HG03354 (cell line): ENCODE data around the gene BCR.

Experiments used
- ATAC-seq: cut with Tn5 transposase; IDR thresholded peaks from one replicate; pipeline ENCODE4 v1.9.1; 2021; ENCODE audit warnings: mild to moderate bottlenecking; ENCODE audit not compliant: unreplicated experiment, poor library complexity, severe bottlenecking

BCR gene

DNA sequence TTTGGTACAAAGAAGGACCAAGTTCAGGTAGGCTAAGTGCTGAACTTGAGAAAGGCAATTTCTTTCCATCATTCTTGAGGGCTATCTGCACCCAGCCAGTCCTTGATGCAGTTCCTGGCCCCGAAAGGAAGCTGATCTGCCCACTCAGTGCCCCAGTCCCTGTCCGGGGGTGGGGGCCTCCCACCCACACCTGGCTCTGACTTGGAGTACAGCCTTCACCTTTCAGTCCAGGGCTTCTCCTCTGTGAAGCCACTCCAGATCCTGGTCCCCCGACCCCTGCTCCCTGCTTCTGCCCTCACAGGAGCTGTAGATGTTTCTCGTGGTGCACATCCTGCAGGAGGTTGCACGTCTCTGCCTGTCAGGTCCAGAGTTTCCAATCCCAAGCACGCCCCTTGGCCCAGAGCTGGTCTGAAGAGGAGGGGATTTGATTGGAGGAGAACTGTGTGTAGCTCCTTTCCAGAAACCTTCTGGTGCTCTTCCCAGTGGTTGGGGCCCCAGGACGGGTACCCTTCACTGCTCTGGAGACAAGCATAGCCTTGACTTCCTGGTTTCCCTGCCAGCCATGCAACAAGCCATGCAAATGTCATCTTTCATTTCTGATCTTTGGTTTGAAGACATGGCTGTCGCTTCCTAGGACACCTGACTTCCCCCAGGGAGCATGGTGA lies 75.3 kb downstream of the BCR start:
- ATAC-seq = no peak

DNA sequence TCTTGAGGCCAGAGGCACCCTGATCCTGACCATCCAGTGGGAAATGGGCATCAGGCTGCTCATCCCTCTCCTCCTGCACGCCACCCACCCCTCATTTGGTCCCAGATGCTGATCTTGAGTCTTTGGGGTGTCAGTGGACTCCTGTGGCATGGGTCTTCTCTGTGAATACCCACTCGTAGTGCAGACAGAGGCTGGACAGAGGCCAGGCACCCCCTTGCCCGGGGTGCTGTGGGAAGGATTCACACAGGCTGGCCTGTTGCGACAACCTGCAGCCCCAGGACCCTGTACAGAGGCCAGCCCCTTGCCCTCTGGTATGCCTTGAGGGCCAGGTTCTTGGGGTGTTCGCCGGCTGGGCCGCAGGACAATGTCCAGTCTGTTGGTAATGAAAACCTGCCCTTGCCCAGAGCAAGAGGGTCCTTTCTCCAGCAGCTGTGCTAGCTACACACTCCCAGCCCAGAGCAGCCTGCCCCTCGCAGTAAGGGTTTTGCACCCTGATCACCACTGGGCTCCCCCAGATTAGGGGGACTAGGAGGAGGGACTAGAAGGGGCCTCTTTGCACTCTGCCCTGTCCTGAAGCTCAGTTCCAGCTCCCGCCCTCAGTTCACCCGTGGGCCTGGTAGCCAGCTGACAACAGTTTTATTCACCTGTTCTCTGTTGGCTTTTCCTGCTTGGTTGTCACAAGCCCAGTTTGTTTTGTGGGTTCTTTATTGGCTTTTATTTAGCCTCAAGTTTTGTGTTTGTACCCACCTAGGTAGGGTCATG lies 76.0 kb downstream of the BCR start:
- ATAC-seq = no peak

DNA sequence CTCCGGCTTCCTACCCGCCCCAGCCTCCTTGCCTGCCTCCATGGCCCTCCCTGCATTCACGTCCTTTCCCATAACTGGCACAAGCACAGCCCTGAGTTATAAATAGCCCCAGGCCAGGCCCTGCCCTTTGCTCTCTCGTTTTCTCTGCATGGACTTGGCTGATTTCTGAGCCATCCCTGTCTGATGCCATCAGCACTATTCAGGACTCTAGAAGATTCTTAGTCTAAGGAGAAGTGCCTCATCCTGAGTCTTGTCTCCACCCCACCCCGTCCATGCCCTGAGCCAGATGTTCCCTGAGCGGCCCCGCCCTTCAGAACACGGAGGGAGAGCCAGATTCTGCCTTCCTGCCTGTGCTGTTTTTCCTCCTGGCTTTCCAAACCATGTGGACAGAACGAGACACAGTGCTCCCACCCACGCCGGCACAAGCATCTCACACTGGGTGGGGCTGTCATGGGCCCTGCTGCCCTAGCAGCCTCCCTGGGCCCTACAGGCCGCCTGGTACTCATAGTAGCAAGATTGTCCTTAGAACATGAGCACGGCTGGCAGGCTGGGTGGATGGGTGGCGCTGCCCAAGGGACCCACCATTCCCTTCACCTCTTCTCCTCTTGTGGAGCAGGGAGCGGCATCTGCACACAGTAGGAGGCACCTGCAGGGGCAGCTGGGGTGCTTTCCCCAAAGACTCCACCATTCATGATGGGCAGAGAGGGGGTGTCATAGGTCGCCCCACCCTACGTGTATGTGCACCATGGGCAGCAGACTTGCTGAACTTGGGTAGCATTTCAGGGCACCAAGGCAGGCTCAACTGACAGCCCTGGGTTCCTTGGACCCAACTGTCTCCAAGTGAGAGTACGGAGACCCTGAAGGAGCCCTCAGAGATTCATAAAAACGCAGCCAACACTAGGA lies 76.9 kb downstream of the BCR start:
- ATAC-seq = no peak

DNA sequence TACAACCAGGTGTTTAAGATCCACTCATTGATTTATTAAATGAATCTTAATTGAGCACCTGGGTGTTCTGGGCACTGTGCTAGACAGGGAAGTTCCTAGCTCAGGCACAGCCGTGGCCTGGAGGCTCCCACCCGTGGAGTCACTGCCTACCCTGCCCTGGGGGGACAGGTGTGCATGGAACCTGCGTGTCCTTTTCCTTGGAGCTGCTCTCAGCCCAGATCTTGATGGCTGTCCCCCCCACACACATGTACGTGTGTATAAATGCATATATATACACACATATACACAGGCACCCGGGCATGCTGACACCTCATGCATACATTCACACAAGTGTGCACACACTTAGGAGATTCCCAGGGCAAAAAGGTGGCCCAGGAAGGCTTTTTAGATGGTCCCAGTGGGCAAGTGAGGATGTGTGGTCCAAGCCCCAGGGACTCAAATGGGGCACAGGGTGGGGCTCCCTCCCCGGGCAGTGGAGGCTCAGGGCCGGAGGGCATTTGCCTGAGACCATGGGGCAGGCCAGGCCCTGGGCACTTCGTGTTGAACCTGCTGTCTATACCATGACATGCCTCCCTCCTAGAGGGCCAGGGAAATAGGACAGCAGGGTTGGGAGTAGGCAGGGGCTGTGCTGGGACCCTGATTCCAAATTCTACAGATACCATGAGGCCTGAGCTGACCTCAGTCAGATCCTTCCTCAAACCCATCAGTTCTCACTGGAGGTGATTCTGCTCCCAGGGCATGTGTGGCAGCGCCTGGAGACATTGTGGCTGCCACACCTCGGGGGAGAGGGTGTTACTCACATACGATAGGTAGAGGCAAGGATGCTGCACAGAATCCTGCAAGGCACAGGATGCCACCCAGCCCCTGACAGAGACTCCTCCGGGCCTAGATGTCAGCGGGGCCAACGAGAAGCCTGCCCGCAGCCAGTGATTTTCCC lies 77.8 kb downstream of the BCR start:
- ATAC-seq = no peak

DNA sequence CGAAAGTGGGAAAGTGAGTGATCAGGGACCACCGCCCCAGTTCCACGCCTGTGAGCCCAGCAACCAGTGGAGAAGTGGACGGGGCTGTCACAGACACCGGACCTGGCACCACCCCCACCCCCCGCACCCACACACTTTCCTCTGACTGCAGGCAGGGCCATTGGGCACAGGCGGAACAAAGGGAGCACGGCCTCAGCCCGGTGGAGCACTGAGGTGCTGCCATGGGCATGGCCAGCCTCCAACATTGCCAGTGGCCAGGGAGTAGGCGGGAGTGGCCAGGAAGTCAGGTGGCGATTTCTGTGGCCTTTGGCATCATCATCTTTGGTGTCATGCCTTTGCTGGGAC lies 78.5 kb downstream of the BCR start:
- ATAC-seq = no peak

DNA sequence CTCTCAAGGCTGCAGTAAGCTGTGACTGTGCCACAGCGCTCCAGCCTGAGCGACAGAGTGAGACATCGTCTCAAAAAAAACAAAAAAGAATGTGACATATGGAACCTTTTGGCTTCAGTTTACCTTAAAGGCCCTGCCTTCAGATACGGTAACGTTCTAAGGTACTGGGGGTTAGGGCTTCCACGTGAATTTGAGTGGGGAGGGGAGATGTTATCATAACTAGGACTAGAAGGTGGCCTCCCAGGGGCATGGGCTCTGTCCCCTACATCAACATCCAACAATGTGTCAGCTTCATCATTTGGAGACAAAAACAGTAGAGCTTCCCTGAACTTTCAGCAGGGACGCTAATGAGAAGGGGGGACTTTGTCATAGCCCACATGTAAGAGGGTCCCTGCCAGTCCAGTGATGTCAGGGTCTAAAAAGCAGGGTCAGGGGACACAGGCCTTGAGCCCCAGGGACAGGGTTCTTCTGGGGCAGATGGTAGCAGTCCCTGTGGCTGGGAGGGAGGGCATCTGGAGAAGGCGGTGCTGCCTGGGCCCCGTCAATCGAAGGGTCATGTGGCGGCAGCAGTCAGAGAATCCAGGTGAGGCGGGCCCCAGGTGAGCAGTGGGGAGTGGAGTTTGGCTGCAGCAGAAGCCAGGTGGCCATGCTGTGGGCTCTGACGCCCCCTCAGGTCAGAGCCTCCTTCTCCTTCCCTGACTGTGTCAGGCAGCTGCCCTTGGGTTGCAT lies 79.8 kb downstream of the BCR start:
- ATAC-seq = no peak

DNA sequence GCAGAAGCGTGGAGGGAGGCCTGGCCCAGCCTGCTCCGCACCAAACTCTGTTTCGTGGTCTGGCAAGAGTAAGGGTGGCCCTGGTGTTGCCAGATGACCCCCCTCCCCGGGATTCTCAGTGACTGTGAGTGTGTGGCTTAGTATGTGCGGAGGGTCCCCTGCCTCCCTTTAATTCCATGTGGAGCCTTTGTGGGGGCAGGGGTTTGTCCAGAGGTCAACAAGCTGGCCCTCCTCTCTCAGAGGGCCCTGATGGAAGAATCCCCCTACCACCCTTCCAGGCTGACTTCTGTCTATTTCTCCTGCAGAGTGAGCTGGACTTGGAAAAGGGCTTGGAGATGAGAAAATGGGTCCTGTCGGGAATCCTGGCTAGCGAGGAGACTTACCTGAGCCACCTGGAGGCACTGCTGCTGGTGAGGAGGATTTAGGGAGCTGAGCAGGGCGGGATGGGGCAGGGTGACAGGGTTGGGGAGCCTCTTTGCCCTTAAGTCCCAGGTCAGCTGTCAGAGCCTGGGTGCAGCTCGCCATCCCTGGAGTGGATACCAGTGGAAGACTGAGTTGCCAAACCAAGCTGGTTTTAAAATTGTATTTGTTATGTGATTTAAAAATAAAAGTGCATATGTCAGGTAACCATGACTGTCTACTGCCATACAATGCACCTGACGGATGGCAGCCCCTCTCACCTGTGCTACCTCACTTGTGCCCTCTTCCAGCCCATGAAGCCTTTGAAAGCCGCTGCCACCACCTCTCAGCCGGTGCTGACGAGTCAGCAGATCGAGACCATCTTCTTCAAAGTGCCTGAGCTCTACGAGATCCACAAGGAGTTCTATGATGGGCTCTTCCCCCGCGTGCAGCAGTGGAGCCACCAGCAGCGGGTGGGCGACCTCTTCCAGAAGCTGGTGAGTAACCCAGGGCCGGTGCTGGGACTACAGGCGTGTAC lies 80.6 kb downstream of the BCR start:
- no peak for ATAC-seq

DNA sequence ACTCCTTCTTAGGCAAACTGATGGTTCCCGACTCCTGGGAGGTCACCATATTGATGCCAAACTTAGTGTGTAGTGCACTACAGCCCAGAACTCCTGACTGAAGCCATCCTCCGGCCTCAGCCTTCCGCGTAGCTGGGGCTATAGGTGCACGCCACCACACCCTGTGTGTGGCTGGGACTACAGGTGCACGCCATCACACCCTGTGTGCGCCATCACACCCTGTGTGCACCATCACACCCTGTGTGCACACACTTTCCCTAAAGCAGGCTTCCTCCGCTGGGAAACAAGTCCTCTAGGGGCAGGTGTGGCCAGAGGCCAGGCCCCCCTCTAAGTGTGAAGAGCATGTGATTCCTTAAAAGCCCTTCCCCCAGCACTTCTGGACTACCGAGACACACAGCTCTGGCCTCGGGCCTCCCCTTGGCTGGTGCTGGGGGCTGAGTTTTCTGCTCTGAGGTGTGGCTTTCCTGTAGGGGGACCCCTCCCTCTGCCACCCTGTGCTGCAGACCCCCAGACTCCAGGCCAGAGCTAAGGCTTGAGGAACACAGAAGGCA lies 81.7 kb downstream of the BCR start:
- ATAC-seq = no peak

DNA sequence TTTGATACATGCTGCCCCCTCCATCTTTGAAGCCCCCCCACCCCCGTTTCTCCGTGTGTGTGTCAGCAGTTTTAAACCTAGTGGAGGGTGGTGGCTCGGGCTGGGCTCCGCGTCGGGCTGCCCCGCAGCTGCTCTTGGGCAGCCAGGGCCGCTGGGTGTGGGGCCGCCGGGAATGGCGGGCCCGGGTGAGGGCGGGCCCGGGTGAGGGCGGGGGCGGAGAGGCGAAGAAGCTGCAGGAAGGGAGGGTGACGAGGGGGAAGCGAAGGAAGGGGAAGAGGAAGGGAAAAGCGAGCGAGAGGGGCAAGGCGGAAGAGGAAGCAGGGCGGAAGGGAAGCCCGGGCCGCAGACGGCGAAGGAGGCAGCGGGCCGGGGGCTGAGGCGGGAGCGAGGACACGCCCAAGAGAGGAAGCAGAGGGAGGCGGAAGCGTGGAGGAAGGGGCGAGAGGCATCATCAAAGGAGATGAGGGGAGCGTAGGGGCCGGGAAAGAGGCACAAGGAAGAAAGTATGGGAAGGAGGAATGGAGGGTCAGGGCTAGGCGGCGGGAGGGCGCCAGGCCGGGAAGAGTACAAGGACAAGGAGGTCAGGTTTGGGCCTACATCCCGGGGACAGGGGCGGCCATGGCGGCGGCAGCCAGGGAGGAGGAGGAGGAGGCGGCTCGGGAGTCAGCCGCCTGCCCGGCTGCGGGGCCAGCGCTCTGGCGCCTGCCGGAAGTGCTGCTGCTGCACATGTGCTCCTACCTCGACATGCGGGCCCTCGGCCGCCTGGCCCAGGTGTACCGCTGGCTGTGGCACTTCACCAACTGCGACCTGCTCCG lies 82.4 kb downstream of the BCR start:
- no peak for ATAC-seq

DNA sequence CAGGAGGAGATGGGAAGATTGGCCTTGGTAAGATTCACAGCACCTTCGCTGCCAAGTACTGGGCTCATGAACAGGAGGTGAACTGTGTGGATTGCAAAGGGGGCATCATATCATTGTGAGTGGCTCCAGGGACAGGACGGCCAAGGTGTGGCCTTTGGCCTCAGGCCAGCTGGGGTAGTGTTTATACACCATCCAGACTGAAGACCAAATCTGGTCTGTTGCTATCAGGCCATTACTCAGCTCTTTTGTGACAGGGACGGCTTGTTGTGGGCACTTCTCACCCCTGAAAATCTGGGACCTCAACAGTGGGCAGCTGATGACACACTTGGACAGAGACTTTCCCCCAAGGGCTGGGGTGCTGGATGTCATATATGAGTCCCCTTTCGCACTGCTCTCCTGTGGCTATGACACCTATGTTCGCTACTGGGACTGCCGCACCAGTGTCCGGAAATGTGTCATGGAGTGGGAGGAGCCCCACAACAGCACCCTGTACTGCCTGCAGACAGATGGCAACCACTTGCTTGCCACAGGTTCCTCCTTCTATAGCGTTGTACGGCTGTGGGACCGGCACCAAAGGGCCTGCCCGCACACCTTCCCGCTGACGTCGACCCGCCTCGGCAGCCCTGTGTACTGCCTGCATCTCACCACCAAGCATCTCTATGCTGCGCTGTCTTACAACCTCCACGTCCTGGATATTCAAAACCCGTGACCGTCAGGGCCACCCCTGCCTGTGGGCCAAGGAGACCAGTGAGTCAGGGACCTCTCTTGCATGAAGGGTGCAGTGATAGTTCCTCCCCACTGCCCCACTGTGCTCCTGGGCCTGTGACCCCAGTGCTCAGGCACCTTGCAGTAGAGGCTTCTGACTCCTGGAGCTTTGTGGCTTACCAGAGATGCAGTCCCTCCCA lies 83.6 kb downstream of the BCR start:
- no peak for ATAC-seq

DNA sequence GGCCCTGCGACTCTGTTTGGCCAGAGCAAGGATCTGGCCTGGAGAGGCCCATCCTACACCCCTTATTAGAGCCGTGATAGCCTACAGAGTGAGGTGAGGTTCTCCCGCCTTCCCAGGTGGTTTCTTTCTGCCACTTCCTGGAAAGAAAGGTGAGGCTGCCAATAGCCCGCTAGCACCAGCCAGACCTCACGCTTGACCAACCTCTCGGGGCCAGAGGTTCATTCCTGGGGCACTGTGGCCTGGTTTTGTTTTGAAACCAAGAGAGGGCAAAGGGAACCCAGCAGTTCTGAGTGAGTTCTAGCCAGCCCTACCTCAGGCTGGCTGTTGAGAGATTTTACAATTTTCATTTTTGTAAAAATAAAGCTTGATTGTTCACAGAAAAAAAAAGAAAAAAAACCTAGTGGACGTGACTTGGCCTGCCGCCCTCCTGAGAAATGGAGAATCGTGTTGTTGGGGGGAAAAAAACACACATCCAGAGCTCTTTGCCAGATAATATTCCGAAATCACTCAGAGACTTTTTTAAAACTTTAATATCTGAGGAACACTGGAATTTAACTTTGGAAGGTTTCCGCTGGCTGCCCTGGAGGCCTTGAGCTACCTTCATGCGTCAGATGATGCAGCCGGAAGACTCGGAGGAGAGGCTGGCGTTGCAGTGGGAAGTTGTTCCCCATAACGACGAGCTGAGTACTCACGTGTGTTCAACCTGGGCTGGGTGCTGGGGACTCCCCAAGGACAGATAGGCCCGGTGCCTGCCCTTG lies 84.5 kb downstream of the BCR start:
- ATAC-seq = no peak

DNA sequence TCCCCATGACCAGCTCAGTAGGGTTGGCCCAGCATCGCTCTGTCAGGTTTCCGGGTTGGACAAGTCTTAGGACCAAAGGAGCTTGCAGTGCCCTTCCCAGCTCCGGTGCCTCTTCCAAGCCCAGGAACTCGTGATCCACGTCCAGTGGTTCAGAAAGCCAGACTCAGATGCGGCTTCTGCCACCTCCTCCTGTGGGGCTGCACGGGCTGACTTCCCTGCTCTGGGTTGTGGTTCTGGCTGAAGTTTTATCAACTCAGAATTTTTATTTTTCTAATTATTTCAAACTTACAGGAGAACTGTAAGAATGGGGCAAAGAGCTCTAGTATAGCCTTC lies 85.0 kb downstream of the BCR start:
- no peak for ATAC-seq

DNA sequence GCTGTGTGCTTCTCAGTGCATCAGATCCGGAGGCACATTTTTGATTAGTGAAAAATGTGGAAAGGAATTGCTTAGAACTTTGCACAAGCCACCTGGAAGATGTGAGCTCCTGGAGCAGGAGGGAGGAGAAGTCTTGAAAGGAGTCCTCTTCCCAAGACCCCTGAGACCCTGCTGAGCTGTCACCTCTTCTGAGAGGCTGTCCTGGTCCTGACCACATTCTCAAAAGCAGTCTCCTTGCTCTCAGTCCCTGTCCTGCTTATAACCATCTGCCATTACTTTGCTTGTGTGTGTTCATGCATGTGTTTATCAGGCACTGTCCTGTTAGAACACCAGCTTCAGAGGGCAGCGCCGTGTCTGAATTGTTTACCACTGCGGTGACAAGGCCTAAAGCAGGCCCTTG lies 86.5 kb downstream of the BCR start:
- ATAC-seq = no peak

DNA sequence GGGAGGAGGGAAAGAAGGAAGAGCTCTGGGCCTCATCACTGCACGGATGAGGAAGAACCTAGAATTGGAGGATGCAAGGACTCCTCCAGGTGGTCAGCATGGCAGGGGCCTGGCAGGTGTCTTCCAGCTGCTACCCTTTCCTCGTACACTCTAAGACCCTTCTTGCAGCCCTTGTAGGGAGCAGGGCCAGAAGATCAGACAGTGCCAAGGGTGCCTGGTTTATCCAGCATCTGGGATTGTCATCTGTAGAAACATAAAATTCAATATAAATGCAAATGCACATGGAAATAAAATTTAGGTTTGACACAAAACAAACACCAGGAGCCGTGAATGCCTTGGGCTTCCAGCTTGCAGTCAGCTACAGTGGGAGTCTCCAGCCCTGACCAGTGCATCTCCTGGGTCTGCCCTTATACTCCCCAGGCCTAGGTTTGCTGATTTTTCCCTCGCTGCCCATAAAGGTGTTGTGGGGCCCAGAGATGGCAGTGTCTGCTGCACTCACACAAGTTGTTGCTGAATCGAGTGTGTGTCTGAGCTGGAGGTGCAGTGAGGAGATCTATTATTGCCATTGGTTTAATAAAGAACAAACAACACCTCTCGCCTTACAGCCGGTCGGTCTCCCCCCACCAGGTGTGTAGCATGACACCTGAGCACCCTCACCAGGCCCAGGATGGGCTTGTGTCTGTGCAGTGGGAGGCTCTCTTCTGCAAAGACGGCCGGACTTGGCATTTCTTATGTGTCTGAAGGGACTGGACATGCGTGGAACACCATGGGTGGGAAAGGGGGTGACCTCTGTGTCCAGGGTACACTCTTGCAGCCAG lies 87.1 kb downstream of the BCR start:
- ATAC-seq = no peak
